Iris pigment epithelial cell (primary cell): ENCODE results near the gene IP6K2.

ENCODE experiments used
- DNase-seq: peaks from one replicate; pipeline ENCODE4 v3.0.0-alpha.2; 2011; ENCODE audit warnings: low read depth

The IP6K2 gene

DNA sequence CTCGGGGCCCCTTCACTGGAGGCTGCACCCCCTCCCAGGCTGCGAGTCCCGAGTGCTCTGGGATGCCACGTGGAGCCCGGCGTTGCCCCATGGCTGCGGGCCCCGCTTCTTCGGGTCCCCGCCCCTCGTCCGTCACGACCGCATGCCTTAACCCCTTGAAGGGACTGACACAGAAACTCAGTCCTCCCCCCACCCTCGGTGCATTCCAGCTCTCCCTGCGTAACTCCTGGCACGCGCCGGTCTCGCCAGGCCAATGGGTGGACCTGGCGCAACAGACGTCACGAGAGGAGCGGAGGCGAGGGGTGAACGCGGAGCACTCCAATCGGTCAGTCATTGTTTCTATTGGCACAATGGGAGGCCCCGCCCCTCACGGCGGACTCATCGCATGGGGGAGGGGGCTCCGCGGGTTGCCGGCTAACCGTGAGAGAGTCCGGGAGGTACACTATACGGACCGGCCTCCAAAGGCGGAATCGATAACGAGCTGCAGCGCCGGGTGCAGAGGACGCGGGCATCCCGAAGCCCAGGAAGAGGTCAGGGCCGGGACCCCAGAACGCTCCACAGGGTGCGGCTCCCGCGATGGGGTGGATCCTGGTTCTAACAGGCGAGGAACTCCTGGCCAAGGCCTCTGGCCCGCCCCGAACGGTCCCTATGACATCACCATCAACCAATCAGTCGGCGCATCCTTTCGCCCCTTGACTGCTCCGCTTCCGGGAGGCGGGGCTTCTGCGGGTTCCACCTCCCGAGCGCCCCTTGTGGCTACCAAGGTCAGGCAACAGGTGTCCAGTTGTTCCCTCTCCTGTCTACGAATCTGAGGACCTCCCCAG is 53.3 kb downstream of the IP6K2 start:
- DNase-seq, result peak; percentile 100

GRCh38 chr3:48662753-48663488 is 54.1 kb downstream of the IP6K2 start, which contains the start of gene CELSR3:
Gene CELSR3 (minus strand): TSS chr3:48662886. CDS start chr3:48662634, 252 bp downstream.
- peak; percentile 93 for DNase-seq

DNA sequence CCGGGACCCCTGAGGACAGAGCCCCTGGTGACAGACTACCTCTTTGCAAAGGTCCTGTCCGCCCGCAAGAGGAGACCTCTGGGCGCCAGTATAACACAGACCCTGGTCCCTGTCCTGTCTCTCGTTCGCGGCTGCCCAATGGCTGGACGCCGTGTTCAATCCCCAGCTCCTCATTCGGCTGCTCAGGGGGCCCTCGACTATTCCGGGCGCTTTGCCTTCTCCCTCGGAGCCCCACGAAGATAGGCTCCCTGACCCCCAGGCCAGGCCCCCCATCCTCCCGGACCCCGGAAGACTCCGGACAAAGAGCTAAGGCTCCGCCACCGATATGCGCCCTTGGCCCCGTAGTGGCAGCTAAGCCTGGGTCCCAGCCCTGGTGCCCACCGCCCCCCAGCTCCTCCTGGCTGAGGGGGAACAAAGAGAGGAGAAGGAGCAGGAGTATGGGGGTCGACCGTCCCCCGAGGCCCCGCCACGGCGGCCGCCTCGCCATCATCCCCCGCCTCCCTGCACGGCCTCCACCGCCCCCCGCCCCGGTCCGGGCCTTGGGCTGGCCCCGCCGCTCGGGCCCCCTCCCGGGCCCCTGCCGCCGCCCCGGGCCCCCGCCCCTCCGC is 54.8 kb downstream of the IP6K2 start:
- no peak for DNase-seq

DNA sequence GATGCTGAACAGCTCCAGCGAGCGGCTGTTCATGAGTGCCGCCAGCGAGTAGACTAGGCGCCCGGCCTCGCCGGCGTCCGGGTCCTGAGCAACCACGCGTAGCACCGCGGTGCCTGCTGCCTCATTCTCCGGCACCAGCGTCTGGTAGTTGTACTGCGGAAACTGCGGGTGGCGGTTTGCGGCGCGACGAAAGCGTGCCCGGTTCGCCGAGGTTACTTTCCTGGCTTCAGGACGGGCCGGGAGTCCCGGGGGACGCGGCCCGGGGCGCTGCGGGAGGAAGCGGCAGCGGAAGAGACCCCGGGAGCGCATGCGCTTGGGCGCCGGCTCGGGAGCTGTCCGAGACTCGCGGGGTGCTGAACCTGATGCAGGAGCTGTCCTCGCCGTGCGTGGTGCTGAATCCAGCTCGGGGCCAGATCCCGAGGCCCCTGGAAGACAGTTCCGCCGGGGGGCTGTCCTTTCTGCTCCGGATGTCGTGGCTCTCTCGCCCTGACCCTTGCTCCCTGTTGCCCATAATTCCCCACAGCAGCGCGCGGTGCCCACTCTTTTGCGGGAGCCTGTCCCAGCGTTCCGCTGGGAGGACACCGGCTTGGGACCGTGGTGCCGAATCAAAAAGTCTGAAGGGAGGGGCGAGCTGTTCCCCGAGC is 55.4 kb downstream of the IP6K2 start:
- peak; percentile 46 for DNase-seq

GRCh38 chr3:48660800-48661400 is 56.1 kb downstream of the IP6K2 start:
- no peak for DNase-seq

DNA sequence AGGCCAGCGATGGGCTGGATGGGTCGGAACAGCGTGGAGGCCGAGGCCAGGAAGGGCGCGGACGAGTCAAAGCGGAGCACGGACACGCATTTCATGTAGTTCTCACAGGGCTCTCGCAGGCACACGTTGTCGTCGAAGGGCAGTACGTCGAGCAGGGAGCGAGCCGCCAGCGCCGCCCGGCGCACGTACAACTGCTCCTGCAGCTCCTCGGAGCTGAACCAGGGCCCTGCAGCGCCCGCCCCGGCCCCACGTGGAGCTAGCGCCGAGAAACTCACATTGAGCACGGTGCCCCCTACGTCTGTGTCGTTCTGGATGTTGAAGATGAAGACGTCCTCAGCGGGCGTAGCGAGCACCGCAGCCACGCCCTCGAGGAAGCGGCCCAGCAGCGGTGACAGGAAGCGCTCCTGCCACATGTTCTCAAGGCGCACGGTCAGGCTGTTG is 60.2 kb downstream of the IP6K2 start:
- DNase-seq, result no peak

GRCh38 chr3:48656061-48656840 is 60.8 kb downstream of the IP6K2 start:
- DNase-seq, result peak; percentile 68

DNA sequence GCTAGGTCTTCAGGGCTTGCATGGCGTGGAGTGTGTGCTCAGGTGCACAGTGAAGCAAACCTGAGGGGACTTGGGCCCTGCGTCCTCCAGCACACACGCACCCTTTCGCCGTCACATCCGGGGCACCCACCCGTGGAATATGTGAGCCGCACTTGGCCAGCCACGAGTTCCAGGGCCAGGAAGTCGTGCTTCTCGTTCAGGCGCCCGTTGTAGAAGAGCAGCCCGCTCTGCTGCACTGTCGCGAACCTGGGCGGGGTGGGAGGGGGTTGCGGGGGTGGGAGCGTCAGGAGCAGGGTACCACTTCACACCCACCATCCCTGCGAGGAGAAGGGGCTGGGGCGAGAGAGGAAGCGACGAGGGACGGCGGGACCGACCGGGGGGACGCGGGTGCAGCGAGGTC is 61.4 kb downstream of the IP6K2 start:
- no peak for DNase-seq

- no peak for DNase-seq
Measured at GRCh38 chr3:48655063-48655462, 62.0 kb downstream of the IP6K2 start.

DNA sequence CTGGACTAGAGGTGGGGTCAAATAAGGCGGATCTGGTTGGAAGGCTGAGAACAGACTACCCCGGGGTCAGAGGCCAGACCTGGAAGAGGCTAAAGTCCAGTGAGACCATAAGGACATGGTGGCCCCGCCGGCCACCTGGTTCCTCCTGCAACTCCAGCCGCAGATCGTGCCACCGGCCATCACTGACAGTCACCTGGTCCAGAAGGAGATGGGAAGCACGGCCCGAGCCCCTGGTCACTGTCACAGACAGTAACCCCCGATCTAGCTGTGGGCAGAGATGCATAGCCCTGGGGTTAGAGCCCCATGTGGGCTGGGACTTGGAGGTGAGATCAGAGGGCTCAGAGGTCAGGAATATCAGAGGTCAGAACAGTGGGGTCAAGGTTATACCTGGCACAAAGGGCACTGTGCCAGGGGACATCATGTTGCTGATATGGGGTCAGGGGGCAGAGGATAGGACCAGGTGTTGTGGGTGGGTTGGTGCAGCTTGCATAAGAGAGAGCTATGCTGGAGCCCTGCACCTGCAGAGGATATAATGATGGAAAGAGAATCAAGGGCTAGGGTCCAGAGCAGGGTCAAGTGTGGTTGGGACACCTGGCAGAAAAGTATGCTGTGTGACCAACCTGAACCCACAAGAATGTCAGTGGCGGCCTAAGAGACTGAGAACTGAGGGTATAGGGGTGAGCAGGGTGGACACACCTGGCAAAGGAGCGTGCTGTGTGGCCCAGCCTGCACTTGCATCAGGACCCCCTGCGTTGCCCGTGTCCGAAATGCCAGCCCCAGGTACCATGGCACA is 63.9 kb downstream of the IP6K2 start:
- no peak for DNase-seq

DNA sequence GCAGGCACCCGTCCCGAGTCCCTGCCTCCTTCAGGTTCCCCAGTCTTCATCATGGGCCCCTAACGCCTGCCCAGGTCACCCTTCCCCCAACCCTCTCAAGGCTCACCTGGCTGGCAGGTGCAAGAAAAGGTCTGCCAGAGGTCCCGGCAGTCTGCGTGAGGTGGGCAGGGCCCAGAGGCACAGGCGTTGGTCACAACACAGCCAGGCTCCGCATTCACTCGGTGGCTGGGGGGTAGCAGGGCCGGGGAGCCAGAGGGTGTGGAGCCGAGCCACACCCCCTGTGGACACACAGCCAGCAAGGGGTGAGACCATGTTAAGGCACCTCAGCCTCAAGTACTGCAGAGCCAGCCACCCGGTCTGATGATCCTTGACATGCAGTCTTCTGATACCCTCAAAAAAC is 65.2 kb downstream of the IP6K2 start:
- DNase-seq, result no peak

DNA sequence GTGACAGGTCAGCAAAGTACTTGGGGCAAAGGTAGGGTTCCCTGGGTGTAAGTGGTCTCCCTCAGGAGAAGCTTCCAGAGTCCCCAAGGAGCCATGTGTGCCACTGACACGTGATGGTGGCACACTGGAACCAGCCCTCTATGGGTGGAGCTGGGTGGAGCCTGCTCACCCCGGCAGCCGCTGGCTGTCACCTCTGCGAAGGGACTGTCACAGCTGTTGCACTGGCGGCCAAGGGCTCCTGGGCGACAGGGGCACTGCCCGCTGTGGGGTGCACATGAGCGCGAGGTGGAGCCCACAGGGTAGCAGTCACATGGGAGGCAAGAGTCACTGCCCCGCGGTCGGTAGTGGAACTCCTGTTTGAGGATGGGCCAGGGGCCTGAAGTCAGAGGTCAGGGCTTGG is 66.3 kb downstream of the IP6K2 start:
- DNase-seq, result no peak

GRCh38 chr3:48648188-48648850 is 68.7 kb downstream of the IP6K2 start:
- no peak for DNase-seq

- DNase-seq, result no peak
Measured at GRCh38 chr3:48647714-48648113, 69.3 kb downstream of the IP6K2 start.

DNA sequence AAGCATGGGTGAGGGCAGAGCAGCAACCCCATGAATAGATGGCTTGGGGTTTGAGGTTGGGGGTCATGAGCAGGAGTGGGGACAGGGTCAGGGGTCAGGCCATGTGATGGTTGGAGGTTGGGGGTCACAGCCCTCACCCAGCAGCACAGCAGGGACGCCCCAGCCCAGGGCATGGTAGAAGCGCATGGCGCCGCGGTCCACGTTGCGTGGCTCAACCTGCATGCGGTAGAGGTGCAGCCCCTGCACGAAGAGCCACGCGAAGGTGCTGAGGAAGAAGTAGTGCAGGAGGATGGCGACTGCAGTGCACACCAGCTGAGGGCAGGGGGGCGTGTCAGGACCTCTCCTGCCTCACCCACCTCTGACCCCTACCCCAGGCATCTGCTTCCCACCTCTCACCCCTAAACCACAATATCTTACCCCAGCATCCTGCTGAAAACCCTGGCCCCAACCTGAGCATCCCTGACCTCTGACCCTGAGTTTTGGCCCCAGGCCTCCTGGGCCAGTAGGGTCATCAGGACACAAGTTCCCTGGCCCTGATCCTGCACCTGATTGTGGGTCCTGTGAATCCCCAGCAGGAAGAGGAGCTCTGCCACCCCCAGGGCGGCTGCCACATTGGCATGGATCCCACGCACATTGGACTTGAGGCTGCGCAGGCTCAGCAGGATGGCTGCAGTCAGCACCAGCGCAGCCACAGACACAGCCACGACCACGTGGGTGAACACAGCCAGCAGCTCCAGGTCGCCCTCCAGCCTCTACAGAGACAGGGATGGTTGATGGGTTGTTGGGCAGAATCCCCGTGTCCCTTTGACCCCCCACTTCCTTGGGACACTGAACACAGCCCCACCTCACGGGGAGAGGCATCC is 71.9 kb downstream of the IP6K2 start:
- DNase-seq, result no peak

- DNase-seq, result no peak
Measured at GRCh38 chr3:48642605-48643004, 74.4 kb downstream of the IP6K2 start.

DNA sequence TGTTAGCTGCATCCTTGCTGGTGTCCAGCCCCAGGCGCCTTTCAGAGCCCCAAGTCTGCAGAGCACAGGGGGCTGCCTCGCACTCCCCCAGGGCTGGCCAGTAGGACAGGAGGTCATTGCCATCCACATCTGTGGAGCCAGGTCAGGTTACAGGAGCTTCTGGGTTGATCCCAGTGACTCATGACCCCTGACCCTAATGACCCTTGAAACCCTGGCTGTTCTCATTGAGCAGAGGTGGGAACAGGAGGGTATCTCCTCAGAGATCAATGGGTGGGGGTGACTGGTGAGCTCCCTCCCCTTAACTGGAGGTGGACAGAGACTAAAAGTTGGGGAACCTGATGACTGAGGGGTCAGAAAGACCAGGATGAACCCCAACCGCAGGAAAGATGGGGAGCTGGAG is 75.6 kb downstream of the IP6K2 start:
- no peak for DNase-seq

GRCh38 chr3:48639944-48640606 is 76.9 kb downstream of the IP6K2 start:
- no peak for DNase-seq
